GM18907 (cell line): Measurements from ENCODE around the gene GTF3C5.
"Not testable (repeated sequence)": the region's sequence is repeated elsewhere in the genome, so short reads cannot be mapped to it uniquely, and the experiment has no call there.

ENCODE experiments used
- ATAC-seq: cut with Tn5 transposase; IDR thresholded peaks from one replicate; pipeline ENCODE4 v1.9.1; 2021; ENCODE audit warnings: mild to moderate bottlenecking, moderate library complexity; ENCODE audit not compliant: unreplicated experiment

The GTF3C5 gene

DNA sequence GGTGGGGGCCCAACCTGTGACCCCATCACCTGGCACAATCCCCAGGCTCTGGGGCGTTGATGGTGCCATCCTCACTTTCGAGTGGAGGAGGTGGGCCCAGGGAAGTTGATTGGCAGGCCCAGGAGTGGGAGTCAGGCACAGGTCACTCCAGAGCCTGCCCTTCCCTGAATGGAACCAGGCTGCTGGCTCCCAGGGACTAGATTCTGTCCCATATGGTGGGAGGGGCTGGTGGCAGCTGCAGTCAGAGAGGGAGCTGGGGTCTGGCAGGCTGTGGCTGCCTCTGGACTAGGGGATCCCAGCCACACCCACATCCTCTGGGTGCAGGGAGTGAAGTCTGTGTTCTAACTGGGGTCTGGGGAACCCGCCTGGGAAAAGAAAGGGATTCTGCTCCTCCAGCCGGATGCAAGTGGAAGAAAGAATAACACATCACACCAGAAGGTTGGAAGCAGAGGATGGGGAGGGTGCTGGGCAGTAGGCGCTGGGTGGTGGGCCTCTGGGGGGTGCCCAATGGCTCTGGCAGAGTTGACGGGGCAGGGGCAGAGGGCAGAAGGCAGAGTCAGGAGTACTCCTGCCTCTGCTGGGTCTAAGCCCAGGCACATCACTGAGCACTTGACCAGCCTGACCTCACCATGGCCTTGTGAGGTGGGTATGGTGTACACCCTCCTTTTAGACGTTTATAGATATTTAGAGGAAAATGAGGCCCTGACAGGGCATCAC is 56.8 kb downstream of the GTF3C5 start:
- ATAC-seq = no peak

DNA sequence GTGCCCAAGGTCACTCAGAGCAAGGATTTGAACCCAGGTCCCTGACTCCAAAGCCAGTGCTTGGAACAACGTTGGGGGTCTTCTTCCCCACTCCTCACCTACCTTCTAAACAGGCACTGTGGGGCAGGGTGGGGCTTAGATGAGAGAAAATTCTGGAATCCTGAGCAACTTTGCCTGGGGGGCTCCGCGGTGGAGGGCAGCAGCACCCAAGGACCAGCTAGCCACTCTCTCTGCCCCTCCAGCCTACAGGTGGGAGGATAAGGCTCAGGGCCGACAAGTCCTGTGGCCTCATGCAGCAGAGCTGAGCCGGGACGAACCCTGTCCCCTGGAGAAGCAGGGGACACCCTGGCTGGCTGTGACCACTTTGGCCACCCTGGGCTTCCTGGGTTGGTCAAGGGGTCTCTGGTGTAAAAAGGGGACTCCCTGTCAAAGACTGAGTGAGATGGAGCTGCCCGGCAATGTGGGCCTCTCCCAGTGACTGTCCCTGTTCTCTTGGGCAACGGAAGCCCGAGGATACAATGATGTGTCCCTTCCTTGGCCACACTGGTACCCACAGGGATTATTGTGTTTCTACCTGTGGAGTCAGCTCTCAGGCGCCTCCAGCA is 57.5 kb downstream of the GTF3C5 start:
- no peak for ATAC-seq

DNA sequence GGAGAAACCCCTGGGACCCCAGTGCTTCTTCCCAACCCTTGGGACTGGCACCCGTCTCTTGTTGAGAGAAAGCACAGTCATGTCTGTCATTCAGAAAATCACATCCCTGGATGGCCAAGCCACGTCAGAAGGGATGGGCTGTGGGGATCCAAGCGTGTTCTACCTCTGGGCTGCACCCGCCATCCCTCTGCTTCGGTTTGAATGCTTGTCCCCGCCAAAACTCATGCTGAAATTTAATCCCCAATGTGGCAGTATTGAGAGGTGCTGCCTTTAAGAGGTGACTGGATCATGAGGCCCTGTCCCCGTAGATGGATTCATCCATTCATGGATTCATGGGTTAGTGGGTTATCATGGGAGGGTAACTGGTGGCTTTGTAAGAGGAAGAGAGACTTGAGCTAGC is 58.0 kb downstream of the GTF3C5 start:
- no peak for ATAC-seq

- ATAC-seq = no peak
Measured at GRCh38 chr9:133089271-133089671, 58.5 kb downstream of the GTF3C5 start.

DNA sequence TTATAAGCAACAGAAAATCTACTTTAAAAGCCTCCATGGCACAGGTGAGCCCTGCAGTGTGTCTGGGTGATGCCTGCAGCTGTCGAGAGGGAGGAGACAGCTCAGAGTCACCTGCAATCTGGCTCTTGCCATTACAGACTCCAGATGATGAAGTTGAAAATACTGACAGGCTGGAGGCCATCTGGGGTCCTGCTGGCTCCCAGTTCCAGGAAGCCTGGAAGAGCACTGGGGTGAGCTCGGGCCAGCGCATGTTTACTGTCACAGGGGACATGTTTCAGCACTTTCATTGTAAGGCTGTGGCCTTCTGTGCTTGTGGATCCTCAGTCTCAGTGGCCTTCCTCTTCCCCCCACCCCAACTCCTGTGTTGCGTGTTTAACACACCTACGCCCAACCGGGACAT is 59.4 kb downstream of the GTF3C5 start:
- ATAC-seq = no peak

GRCh38 chr9:133090752-133091385 is 60.1 kb downstream of the GTF3C5 start:
- ATAC-seq = no peak

GRCh38 chr9:133094351-133094750 is 63.6 kb downstream of the GTF3C5 start:
- not testable (repeated sequence) for ATAC-seq

- no peak for ATAC-seq
Measured at GRCh38 chr9:133094842-133095393, 64.1 kb downstream of the GTF3C5 start.

GRCh38 chr9:133098104-133098754 is 67.4 kb downstream of the GTF3C5 start:
- ATAC-seq = no peak

GRCh38 chr9:133098871-133099270 is 68.1 kb downstream of the GTF3C5 start:
- ATAC-seq = no peak

GRCh38 chr9:133099726-133100505 is 69.1 kb downstream of the GTF3C5 start:
- no peak for ATAC-seq

GRCh38 chr9:133100506-133101355 is 69.9 kb downstream of the GTF3C5 start:
- no peak for ATAC-seq

- ATAC-seq = no peak
Measured at GRCh38 chr9:133101356-133102189, 70.8 kb downstream of the GTF3C5 start.

DNA sequence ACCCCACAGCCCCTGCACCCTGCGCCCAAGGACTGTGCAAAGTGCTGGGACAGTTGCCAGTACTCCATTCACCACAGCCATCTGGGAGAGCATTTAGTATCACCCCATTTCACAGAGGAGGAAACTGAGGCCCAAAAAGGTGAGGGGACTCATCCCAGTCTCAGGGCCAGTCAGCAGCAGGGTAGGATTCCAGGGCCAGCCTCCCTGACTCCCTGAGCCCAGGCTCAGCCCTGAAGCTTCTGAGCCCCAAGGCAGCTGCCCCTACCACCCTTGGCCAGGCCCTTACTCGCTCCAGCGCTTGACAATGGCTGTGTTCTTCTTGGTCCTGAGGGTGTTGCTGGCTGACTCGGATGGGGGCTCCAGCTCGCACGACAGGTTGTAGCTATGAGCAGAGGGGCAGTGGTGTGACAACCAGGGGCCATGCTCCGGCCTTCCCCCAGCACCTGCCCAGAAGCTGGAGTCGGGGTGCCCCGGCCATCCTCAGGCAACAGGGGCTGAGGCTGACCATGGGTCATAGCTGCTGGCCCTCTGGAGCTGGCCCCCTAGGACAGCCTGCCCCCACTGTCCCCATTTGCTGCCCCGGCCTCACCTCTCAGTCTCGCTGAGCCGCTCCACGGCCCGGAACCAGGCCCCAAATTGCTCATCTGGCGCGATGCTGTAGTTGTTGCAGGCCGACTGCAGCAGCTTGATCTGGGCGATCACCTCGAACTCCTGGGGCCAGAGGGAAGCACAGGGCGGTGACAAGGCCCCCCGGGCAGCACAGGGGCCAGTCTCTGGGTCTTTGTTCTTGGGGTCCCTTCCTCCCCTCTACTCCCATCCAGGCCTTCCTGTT is 71.6 kb downstream of the GTF3C5 start:
- no peak for ATAC-seq

- ATAC-seq = no peak
Measured at GRCh38 chr9:133103183-133103986, 72.6 kb downstream of the GTF3C5 start.

DNA sequence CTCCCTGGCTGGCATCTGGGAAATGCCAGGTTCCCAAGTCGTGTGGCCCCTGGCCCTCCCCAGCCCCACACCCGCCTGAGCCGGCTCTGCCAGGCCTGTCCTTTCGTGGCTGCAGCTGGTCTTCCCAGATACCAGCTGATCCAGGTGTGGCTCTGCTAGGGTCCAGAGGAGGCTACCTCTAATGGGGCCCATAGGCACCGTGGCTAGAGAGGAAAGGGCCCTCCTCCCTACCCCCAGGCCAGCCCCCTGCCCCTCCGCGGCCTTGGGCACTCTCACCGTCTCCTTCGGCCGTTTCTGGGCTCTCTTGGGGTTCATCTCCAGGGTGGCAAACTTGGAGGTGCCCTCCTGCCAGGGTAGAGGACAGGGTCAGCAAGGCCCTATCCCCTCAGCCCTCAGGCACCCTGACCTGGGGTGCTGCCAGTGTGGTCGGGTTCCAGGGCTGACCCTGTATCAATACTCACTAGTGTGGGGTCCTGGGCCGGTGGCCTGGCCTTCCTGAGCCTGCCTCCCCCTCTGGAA is 73.2 kb downstream of the GTF3C5 start:
- ATAC-seq = no peak
